Measurements from ENCODE around the gene PIK3CB.

PIK3CB gene

DNA sequence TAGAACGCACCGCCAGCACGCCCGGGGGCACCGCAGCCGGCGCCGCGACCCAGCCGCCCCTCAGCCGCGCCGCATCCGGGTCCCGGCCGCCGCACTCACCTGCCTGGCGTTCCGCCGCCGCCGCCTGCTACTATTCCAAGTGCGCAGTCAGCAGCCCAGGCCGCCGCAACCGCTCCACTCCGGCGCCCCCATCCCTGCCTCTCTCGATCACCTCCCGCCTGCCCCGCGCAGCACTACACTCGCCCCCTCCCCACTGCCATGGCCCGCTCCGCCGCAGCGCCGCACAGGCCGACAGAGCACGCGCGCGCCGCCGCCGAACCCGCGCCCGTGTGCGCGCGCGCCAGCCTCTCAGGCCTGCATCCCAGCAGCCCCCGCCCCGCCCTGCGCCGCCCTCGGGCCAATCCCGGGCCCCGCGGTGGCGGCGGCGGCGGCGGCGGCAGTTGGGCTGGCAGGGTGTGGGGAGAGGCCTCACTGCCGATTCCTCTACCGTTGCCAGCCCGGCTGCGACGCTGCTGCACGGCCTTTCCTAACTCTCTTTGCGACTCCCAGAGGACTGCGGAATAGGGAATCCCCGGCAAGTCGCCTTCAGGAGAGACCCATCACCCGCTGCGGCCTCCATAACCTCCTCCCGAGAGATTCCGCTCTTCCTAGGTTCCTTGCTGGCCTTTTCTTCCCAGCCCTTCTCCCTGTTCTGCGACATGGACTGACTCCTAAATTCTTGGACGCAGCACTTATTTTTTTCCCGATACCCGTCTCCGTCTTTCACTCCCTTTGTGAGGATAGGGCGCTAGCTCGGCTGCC, at the start of gene PIK3CB:
TSS of gene PIK3CB (minus strand) at position 333 of the 801 bp plus-strand sequence. CDS start 75,585 bp downstream, outside the sequence.
- no peak for TF ChIP-seq ZBTB7A (IDR thresholded peaks at IDR 0.05; ENCODE audit: low read depth)
- peak; percentile 37; the same call in 1 of the 2 replicates for TF ChIP-seq YY1 (IDR thresholded peaks at IDR 0.05; ENCODE audit: low read depth)
- no peak for TF ChIP-seq CREB1 (IDR thresholded peaks at IDR 0.05; ENCODE audit: low read depth)
- 0 out of 2 replicates have a peak, but pooled peaks have one; percentile 15 for TF ChIP-seq RAD21 (IDR thresholded peaks at IDR 0.05; ENCODE audit: low read depth)
- peak; percentile 32; the same call in 1 of the 2 replicates for TF ChIP-seq TCF12 (IDR thresholded peaks at IDR 0.05; ENCODE audit: low read depth)
- TF ChIP-seq, protein P1, sequence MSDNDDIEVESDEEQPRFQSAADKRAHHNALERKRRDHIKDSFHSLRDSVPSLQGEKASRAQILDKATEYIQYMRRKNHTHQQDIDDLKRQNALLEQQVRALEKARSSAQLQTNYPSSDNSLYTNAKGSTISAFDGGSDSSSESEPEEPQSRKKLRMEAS (IDR thresholded peaks at IDR 0.05): peak; percentile 51
- peak; percentile 5; the same call in 1 of the 2 replicates for TF ChIP-seq TEAD4 (IDR thresholded peaks at IDR 0.05)
- TF ChIP-seq, protein P2, sequence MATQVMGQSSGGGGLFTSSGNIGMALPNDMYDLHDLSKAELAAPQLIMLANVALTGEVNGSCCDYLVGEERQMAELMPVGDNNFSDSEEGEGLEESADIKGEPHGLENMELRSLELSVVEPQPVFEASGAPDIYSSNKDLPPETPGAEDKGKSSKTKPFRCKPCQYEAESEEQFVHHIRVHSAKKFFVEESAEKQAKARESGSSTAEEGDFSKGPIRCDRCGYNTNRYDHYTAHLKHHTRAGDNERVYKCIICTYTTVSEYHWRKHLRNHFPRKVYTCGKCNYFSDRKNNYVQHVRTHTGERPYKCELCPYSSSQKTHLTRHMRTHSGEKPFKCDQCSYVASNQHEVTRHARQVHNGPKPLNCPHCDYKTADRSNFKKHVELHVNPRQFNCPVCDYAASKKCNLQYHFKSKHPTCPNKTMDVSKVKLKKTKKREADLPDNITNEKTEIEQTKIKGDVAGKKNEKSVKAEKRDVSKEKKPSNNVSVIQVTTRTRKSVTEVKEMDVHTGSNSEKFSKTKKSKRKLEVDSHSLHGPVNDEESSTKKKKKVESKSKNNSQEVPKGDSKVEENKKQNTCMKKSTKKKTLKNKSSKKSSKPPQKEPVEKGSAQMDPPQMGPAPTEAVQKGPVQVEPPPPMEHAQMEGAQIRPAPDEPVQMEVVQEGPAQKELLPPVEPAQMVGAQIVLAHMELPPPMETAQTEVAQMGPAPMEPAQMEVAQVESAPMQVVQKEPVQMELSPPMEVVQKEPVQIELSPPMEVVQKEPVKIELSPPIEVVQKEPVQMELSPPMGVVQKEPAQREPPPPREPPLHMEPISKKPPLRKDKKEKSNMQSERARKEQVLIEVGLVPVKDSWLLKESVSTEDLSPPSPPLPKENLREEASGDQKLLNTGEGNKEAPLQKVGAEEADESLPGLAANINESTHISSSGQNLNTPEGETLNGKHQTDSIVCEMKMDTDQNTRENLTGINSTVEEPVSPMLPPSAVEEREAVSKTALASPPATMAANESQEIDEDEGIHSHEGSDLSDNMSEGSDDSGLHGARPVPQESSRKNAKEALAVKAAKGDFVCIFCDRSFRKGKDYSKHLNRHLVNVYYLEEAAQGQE (IDR thresholded peaks at IDR 0.05; ENCODE audit: low read depth): peak; percentile 8; the same call in 1 of the 2 replicates
- no peak for TF ChIP-seq NFIC (IDR thresholded peaks at IDR 0.05)
- peak; percentile 75 for TF ChIP-seq TAF1 (IDR thresholded peaks at IDR 0.05; ENCODE audit: low read depth)

DNA sequence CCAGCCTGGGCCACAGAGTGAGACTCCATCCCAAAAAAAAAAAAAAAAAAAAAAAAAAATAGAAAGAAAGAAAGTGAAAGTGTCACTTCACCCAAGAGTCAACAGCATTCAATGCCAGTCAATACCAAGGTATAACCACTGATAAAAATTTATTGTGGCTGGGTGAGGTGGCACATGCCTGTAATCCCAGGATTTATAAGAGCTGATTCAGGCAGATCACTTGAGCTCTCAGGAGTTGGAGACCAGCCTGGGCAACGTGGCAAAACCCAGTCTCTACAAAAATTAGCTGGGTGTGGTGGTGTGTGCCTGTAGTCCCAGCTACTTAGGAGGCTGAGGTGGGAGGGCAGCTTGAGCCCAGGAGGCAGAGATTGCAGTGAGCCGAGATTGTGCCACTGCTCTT, 46.5 kb upstream of the PIK3CB start:
- TF ChIP-seq CEBPB (IDR thresholded peaks at IDR 0.05) (no peak), FOXM1 (IDR thresholded peaks at IDR 0.05; ENCODE audit: borderline replicate concordance, low read depth) (no peak), EP300 (IDR thresholded peaks at IDR 0.05; ENCODE audit: borderline replicate concordance) (no peak), EGR1 (IDR thresholded peaks at IDR 0.05) (no peak), TEAD4 (IDR thresholded peaks at IDR 0.05) (no peak), YY1 (IDR thresholded peaks at IDR 0.05; ENCODE audit: low read depth) (no peak), RAD21 (IDR thresholded peaks at IDR 0.05; ENCODE audit: low read depth) (no peak), TAF1 (IDR thresholded peaks at IDR 0.05; ENCODE audit: low read depth) (no peak)
- TF ChIP-seq, protein P2 (IDR thresholded peaks at IDR 0.05; ENCODE audit: low read depth): no peak
- TF ChIP-seq, protein P3, sequence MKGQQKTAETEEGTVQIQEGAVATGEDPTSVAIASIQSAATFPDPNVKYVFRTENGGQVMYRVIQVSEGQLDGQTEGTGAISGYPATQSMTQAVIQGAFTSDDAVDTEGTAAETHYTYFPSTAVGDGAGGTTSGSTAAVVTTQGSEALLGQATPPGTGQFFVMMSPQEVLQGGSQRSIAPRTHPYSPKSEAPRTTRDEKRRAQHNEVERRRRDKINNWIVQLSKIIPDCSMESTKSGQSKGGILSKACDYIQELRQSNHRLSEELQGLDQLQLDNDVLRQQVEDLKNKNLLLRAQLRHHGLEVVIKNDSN (IDR thresholded peaks at IDR 0.05): no peak

DNA sequence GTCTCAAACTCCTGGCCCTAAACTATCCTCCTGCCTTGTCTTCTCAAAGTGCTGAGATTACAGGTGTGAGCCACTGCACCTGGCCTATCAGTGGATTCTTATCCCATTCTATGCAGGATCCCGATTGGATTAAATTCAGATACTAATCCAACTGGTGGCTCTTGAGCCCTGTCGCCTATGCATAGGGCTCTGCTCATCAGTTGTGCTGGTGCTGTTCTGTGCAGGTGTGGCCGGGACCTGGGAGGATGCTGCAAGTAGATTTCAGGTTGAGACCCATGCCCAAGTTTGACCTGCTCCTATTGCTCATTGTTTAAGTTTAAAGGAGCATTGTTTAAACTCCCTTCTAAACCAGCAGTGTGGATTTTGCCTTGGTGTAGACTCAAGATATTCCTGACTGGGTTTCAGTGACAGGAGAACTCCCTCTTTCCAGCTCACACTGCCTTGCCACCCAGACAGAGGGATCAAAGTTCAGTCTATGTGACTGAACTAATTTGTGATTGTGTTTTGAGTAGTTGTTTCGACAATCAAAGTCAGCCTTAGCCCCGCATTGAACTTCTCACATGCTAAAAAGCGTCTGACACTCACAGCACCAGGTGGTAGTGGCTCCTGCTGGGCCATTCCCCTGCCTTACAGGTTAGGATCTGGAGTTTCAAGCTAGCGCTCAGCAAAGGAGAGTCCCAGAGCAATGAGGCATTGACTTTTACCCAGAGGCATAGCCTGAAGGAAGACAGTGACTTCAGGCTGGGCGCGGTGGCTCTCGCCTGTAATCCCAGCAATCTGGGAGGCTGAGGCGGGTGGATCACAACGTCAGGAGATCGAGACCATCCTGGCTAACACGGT, 45.0 kb upstream of the PIK3CB start:
- TF ChIP-seq RAD21 (IDR thresholded peaks at IDR 0.05; ENCODE audit: low read depth) (no peak), EP300 (IDR thresholded peaks at IDR 0.05; ENCODE audit: borderline replicate concordance) (no peak), TCF12 (IDR thresholded peaks at IDR 0.05; ENCODE audit: low read depth) (no peak), CEBPB (IDR thresholded peaks at IDR 0.05) (no peak), ZBTB7A (IDR thresholded peaks at IDR 0.05; ENCODE audit: low read depth) (no peak), CREB1 (IDR thresholded peaks at IDR 0.05; ENCODE audit: low read depth) (no peak), YY1 (IDR thresholded peaks at IDR 0.05; ENCODE audit: low read depth) (no peak), NFIC (IDR thresholded peaks at IDR 0.05) (no peak), EGR1 (IDR thresholded peaks at IDR 0.05) (no peak), TAF1 (IDR thresholded peaks at IDR 0.05; ENCODE audit: low read depth) (no peak), TEAD4 (IDR thresholded peaks at IDR 0.05) (no peak)
- TF ChIP-seq, protein P1 (IDR thresholded peaks at IDR 0.05): no peak
- TF ChIP-seq, protein P2 (IDR thresholded peaks at IDR 0.05; ENCODE audit: low read depth): no peak
- TF ChIP-seq, protein P3 (IDR thresholded peaks at IDR 0.05): no peak

Data from Ishikawa (cell line).